ENCODE results near the gene ORAI3. TPM values are rescaled to one million over a fixed set of nuclear protein-coding genes. Genes with fewer than 3 reads are reported as not detected.

The ORAI3 gene
- 39.7 and 90.1 TPM in 2 replicates for total RNA-seq

GRCh38 chr16:30948667-30949649 is at the start of gene ORAI3:
TSS of gene ORAI3 (plus strand) at chr16:30949068. CDS start at chr16:30949290, 222 bp downstream.

GRCh38 chr16:30923554-30924075 is 25.3 kb upstream of the ORAI3 start, which contains the start of gene FBXL19:
TSS of gene FBXL19 (plus strand) at chr16:30923572. CDS start at chr16:30925755, 2,183 bp downstream.

DNA sequence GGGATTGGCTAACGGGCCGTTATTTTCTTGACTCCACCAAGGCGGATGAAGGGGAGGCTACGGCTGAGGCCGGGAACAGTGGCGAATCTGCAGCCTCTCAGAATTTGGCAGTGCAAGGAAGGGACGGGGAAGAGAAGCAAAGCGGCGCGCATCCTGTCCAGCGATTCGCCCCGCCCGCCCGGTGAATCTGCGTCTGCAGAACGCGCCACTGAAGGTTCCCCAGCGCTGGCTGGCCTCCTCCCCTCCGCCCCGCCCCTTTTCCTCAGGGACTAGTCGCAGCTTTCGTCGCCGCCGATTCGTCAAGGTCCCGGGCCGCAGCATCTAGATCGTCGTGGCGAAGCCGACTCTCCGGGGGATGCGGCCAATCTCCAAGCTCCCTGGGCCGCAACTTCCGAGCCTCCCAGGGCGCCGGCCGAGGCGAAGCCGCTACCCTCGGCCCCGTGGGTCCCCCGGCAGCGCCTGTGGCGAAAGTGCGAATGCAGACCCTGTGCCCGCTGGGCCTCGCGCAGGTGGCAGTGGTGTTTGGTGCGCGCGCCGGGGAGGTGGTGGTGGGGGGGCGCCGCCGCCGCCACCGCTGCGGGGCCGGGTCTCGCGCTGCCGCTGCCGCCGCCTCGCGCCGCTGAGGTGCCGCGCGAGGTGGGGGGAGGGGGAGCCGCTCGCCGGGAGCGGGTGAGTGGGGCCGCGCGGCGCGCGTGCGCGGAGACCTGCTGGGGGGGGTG is 8.7 kb downstream of the ORAI3 start, which contains the start of gene SETD1A:
Gene SETD1A (plus strand): TSS at position 299 of the 719 bp plus-strand sequence. CDS start 978 bp downstream, outside the sequence.

DNA sequence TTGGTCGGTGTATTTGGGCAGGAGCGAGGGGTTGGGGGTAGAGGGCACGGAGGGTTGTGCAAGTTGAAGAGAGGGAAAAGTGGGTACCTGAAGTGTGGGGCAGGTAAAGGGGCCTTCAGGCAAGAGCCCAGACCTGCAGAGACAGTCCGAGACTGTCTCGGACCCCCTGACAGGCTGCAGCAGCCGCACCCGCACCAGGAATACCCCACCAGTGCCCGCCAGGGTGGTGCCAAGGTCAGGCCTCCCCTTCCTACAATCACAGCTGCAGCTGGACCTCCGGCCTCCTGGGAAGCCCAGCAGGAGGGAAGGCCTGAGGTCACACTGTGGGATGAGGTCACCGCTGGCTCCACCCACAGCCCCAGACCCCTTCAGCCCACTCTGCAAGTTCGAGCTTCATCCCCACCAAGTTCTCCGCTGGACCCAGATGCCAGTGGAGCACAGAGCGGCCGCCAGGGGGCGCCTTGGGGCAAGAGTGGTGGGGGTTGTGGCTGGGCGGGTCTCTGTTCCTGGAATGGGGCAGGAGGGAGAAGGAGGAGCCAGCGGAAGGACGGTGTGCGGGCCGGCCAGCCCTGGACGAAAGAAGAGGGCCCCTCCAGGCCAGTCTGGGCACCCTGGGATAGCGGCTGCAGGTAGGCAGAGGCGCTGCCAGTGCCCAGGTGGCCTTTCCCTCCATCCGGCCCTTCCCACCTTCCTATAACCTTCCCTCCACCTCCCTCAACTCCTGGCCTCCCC is 36.0 kb downstream of the ORAI3 start, which contains the start of gene HSD3B7:
Gene HSD3B7 (plus strand): TSS at position 539 of the 732 bp plus-strand sequence. CDS start 452 bp downstream, outside the sequence.

Other genes with a start within 250 kb of the ORAI3 start
- 14.7 and 25.2 TPM in 2 replicates for gene SRCAP, start 249.9 kb upstream of the ORAI3 start, total RNA-seq
- 22.7 and 24.2 TPM in 2 replicates for gene PHKG2, start 200.6 kb upstream of the ORAI3 start, total RNA-seq
- 0.40 and 3.0 TPM in 2 replicates for gene CFAP119, start 187.0 kb upstream of the ORAI3 start, total RNA-seq
- gene RNF40, start 186.7 kb upstream of the ORAI3 start, total RNA-seq = 49.6 and 90.0 TPM in 2 replicates
- gene ZNF629, start 161.9 kb upstream of the ORAI3 start, total RNA-seq = 12.2 and 32.1 TPM in 2 replicates
- 31.2 and 55.5 TPM in 2 replicates for gene BCL7C, start 55.0 kb upstream of the ORAI3 start, total RNA-seq
- 3.4 and 5.2 TPM in 2 replicates for gene CTF1, start 52.5 kb upstream of the ORAI3 start, total RNA-seq
- 21.2 and 26.6 TPM in 2 replicates for gene FBXL19, start 25.5 kb upstream of the ORAI3 start, total RNA-seq
- 3.5 and 4.4 TPM in 2 replicates for gene SETD1A, start 8.7 kb downstream of the ORAI3 start, total RNA-seq
- 13.2 and 22.6 TPM in 2 replicates for gene HSD3B7, start 36.1 kb downstream of the ORAI3 start, total RNA-seq
- 0.91 and 7.0 TPM in 2 replicates for gene STX1B, start 61.6 kb downstream of the ORAI3 start, total RNA-seq
- gene STX4, start 84.5 kb downstream of the ORAI3 start, total RNA-seq = 15.5 and 21.8 TPM in 2 replicates
- gene ZNF668, start 125.2 kb downstream of the ORAI3 start, total RNA-seq = 10.5 and 15.1 TPM in 2 replicates
- 10.0 and 17.1 TPM in 2 replicates for gene ZNF646, start 125.4 kb downstream of the ORAI3 start, total RNA-seq
- 0.52 and 8.1 TPM in 2 replicates for gene PRSS53, start 139.9 kb downstream of the ORAI3 start, total RNA-seq
- 269 and 310 TPM in 2 replicates for gene VKORC1, start 145.7 kb downstream of the ORAI3 start, total RNA-seq
- 80.2 and 85.1 TPM in 2 replicates for gene BCKDK, start 159.3 kb downstream of the ORAI3 start, total RNA-seq
- gene KAT8, start 168.6 kb downstream of the ORAI3 start, total RNA-seq = 22.1 and 43.8 TPM in 2 replicates
- gene PRSS8, start 186.7 kb downstream of the ORAI3 start, total RNA-seq = 4.1 TPM in 1 of 2 replicates, not detected in the other
- gene PRSS36, start 201.0 kb downstream of the ORAI3 start, total RNA-seq = 0.13 TPM in 1 of 2 replicates, not detected in the other
- 49.5 and 60.5 TPM in 2 replicates for gene FUS, start 231.1 kb downstream of the ORAI3 start, total RNA-seq

Measured in epithelial cell of alveolus of lung (primary cell).